Gastrocnemius medialis (tissue), 4 donors: ENCODE data around the gene GNPDA2. TPM values are rescaled to one million over a fixed set of nuclear protein-coding genes. Genes with fewer than 3 reads are reported as not detected.

Source experiments
- ATAC-seq, 2 donors: fragments of 150-250 bp; one replicate each; pipeline ENCODE4 v1.9.1; 2016
- DNase-seq, 2 donors: peaks; one replicate each; pipeline ENCODE4 v3.0.0-alpha.2; 2019
- H3K27ac ChIP-seq, 4 donors: fragments of 200-600 bp; sonication (generic); 1 replicate in 1 of 4; 2 replicates in 3 of 4; pipeline ENCODE4 v1.5.1; 2016 to 2018; ENCODE audit warnings: mild to moderate bottlenecking in 2 of 4, moderate library complexity in 1 of 4
- H3K27me3 ChIP-seq, 3 donors: fragments of 200-600 bp; sonication (generic) in 2 of 3; 1 replicate in 1 of 3; 2 replicates in 2 of 3; pipeline versions ENCODE4 v1.5.1 to v1.6.0; 2016 to 2019; ENCODE audit warnings: mild to moderate bottlenecking in 1 of 3, moderate library complexity in 1 of 3
- H3K36me3 ChIP-seq, 2 donors: fragments of 200-600 bp; sonication (generic) in 1 of 2; one replicate each; pipeline ENCODE4 v1.5.1; 2017 to 2018
- H3K4me1 ChIP-seq, 2 donors: fragments of 200-600 bp; sonication (generic) in 1 of 2; one replicate each; pipeline ENCODE4 v1.5.1; 2016 to 2017; ENCODE audit warnings: mild to moderate bottlenecking in 2 of 2
- H3K4me3 ChIP-seq, 4 donors: fragments of 200-600 bp; sonication (generic) in 3 of 4; 1 replicate in 1 of 4; 2 replicates in 3 of 4; pipeline ENCODE4 v1.5.1; 2016 to 2019; ENCODE audit warnings: mild to moderate bottlenecking in 2 of 4
- H3K9me3 ChIP-seq, 3 donors: fragments of 200-600 bp; sonication (generic) in 2 of 3; 1 replicate in 1 of 3; 2 replicates in 2 of 3; pipeline ENCODE4 v1.5.1; 2016 to 2019
- POLR2A ChIP-seq, 2 donors: fragments of 450-650 bp; IDR thresholded peaks; one replicate each; pipeline ENCODE4 v1.6.1; 2017; ENCODE audit warnings: antibody characterized with exemption in 2 of 2, mild to moderate bottlenecking in 2 of 2, moderate library complexity in 2 of 2
- in situ Hi-C, 4 donors: fragments of 200-750 bp; cut with MboI; loops; one replicate each; pipeline versions ENCODE4 v1.15.0 to v1.8.0; 2017; ENCODE audit warnings: low sequenced_read_pairs in 4 of 4
- intact Hi-C: fragments of 100-400 bp; cut with DNase I; formaldehyde crosslinking; loops from one replicate; pipeline ENCODE4 v1.15.1; 2023; ENCODE audit warnings: low total_unique reads
- total RNA-seq, 4 donors: library from RNA; depleted of rRNA; stranded (reverse); fragments of >200 nt; gene quantifications; one replicate each; pipeline versions ENCODE4 v1.1.0 to v1.2.3, GENCODE V29; 2016
- TF ChIP-seq, protein P1 (sequence below), 5 experiments: fragments of 450-650 bp in 3 of 5; fragments of 200-600 bp in 2 of 5; sonication (generic) in 2 of 5; IDR thresholded peaks in 4 of 5; conservative IDR thresholded peaks in 1 of 5; 1 replicate in 4 of 5; 2 replicates in 1 of 5; pipeline ENCODE4 v1.5.1; 2016 to 2019; ENCODE audit warnings: antibody characterized with exemption in 5 of 5, mild to moderate bottlenecking in 3 of 5, moderate library complexity in 3 of 5

GNPDA2 gene
- total RNA-seq, 4 donors from 2014 or later = 6.2 to 16.6 (median 10.7) TPM

DNA sequence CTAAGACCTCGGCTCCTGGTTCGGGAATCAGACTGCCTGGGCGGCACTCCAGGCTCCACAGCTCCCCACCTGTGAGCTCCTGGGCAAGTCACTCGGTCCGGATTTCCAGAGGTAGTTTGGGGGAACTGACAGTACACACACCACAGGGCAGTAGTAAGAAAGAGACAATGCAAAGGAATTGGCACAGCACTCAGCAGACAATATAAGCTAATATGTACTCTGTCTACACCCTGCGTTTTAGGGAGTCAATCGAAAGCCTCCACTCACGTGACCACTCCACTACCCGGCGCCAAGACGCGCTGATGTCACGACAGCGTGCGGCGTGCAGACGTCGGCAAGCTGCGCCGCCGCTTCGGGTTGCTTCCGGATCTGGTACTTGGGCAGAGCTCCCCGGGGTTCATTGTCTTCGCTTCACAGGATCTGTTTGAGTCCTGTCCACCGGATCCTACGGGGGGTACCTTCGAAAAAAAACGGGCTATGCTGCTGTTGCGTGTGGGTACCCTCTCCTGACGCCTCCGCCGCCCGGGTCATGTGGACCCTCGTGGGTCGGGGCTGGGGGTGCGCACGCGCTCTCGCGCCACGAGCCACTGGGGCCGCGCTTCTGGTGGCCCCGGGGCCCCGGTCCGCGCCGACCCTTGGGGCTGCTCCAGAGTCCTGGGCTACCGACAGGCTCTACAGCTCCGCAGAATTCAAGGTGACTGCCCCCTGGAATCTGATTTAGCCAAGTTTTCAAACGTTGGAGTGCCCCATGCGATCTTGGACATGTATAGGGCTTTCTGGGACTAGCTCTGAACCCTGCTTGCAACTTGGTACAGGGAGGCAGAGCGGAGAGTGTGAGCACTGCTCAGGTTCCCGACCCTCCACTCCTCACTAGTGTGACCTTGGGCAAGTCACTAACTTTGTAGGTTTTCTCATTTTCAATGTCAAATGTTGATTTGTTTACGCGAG lies 48.0 kb downstream of the GNPDA2 start, which contains the start of gene GUF1:
Gene GUF1, plus strand, starts transcription at position 327 of the 948 bp plus-strand sequence. Its CDS starts 203 bp downstream, at position 530.
- peaks cover 19 to 26% of the 10 kb centered on the region in 2 donors for H3K4me1 ChIP-seq
- no peaks in the 10 kb centered on the region for H3K9me3 ChIP-seq
- intact Hi-C loops = loop anchor here (2.0 kb wide), 2 partner anchors 28 to 230 kb away; partner anchors contain the start of genes KCTD8 and YIPF7
- no peaks in the 10 kb centered on the region for H3K27me3 ChIP-seq
- ATAC-seq (peak; percentile 96 to 97), DNase-seq (peak; percentile 85 to 86)
- TF ChIP-seq, protein P1, sequence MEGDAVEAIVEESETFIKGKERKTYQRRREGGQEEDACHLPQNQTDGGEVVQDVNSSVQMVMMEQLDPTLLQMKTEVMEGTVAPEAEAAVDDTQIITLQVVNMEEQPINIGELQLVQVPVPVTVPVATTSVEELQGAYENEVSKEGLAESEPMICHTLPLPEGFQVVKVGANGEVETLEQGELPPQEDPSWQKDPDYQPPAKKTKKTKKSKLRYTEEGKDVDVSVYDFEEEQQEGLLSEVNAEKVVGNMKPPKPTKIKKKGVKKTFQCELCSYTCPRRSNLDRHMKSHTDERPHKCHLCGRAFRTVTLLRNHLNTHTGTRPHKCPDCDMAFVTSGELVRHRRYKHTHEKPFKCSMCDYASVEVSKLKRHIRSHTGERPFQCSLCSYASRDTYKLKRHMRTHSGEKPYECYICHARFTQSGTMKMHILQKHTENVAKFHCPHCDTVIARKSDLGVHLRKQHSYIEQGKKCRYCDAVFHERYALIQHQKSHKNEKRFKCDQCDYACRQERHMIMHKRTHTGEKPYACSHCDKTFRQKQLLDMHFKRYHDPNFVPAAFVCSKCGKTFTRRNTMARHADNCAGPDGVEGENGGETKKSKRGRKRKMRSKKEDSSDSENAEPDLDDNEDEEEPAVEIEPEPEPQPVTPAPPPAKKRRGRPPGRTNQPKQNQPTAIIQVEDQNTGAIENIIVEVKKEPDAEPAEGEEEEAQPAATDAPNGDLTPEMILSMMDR (IDR thresholded peaks at IDR 0.05 in 4 of 5, conservative IDR thresholded peaks at IDR 0.05 in 1 of 5) = peak in 2 of 5 experiments; percentile 15 to 43
- TF ChIP-seq POLR2A (IDR thresholded peaks at IDR 0.05) = peak; percentile 63 to 64
- in situ Hi-C loops = no loop called here
- peak within 1 kb of the TSS; percentile 67 to 90 (median 72) for H3K4me3 ChIP-seq
- peaks cover 0 to 19% of the 10 kb centered on the region in 2 donors for H3K36me3 ChIP-seq
- peak within 1 kb of the TSS; percentile 87 to 97 (median 90) for H3K27ac ChIP-seq

DNA sequence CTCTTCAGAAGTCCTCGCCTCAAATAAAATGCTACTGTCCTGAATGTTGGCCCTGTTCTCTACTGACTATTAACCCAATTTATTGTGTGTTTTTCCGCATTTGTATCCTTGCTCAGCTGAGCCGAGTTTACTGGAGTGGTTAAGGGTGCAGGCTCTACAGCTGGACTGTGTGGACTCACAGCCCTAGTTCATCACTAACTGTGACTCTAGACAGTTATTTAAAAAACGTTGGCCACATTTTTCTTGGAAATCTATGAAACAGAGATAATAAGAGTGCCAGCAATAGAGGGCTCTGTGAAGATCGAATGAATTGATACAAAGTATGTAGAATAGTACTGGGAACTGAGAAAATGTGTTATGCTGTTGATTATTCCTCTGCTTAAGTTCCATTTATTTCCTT lies 51.0 kb downstream of the GNPDA2 start:
- ATAC-seq (no peak), DNase-seq (no peak)
- H3K36me3 ChIP-seq = no peaks in the 10 kb centered on the region
- intact Hi-C loops (no loop called here), in situ Hi-C loops (no loop called here)
- H3K9me3 ChIP-seq = no peaks in the 10 kb centered on the region
- no peak overlapping the region for H3K4me3 ChIP-seq
- H3K27ac ChIP-seq = no peak overlapping the region
- H3K27me3 ChIP-seq = no peaks in the 10 kb centered on the region
- TF ChIP-seq, protein P1 (IDR thresholded peaks at IDR 0.05 in 4 of 5, conservative IDR thresholded peaks at IDR 0.05 in 1 of 5) = no peak
- TF ChIP-seq POLR2A (IDR thresholded peaks at IDR 0.05) = no peak
- peaks cover 19 to 22% of the 10 kb centered on the region in 2 donors for H3K4me1 ChIP-seq

DNA sequence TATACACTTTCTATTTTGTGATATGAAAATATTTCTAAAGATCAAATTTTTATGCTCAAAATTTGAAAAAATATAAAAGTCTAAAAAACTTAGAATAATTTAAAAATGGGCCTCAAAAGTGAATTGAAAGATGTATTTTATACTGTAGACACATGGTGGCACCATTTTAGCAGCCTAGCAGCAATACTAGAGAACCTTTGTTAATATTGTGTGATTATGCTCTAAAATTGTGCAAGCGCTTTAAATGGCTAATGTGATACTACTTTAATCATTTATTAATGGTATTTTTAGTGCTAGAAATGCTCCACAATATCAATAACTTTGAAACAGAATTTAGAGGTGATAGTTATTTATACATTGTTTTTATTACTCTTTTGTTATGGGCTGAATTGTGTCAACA lies 51.9 kb downstream of the GNPDA2 start:
- no peak for ATAC-seq
- no peaks in the 10 kb centered on the region for H3K36me3 ChIP-seq
- no peak overlapping the region for H3K4me3 ChIP-seq
- no peak for DNase-seq
- intact Hi-C loops (no loop called here), in situ Hi-C loops (no loop called here)
- H3K4me1 ChIP-seq = peaks cover 13 to 14% of the 10 kb centered on the region in 2 donors
- H3K9me3 ChIP-seq = no peaks in the 10 kb centered on the region
- TF ChIP-seq, protein P1 (IDR thresholded peaks at IDR 0.05 in 4 of 5, conservative IDR thresholded peaks at IDR 0.05 in 1 of 5) = no peak
- TF ChIP-seq POLR2A (IDR thresholded peaks at IDR 0.05) = no peak
- no peak overlapping the region for H3K27ac ChIP-seq
- H3K27me3 ChIP-seq = no peaks in the 10 kb centered on the region

DNA sequence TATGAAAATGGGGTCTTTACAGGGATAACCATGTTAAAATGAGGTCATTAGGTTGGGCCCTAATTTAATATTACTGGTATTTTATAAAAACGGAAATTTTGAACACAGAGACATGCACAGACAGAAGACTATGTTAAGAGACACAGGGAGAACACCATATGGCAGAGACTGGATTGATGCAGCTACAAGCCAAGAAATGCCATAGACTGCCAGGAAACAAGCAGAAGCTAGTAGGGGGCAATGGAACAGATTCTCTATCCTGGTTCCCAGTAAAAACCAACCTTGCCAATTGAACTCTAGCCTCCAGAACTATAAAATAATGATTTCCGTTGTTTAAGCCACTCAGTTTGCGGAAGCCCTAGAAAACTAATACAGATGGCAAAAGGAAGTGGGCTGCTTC lies 54.7 kb downstream of the GNPDA2 start:
- TF ChIP-seq POLR2A (IDR thresholded peaks at IDR 0.05) = no peak
- TF ChIP-seq, protein P1 (IDR thresholded peaks at IDR 0.05 in 4 of 5, conservative IDR thresholded peaks at IDR 0.05 in 1 of 5) = no peak
- intact Hi-C loops = no loop called here
- Histone ChIP-seq H3K36me3 (no peaks in the 10 kb centered on the region), H3K4me3 (no peak overlapping the region), H3K27ac (peak overlapping the region in 1 of 4 donors; percentile 50), H3K4me1 (peaks cover 0 to 9% of the 10 kb centered on the region in 2 donors), H3K9me3 (no peaks in the 10 kb centered on the region), H3K27me3 (no peaks in the 10 kb centered on the region)
- in situ Hi-C loops = no loop called here
- no peak for ATAC-seq
- no peak for DNase-seq
